HL-60 (cell line): Measurements from ENCODE around the gene COIL.
A peak's percentile ranks its signal among the peaks of the same experiment; 100 is the strongest.

ENCODE experiments used
- DNase-seq, 2 experiments: peaks; one replicate each; pipeline ENCODE4 v3.0.0-alpha.2; 2010 to 2020; ENCODE audit warnings: low read depth in 1 of 2, low spot score in 1 of 2
- H3K27ac ChIP-seq: fragments of 250-450 bp; sonication (Bioruptor Pico); replicated peaks from 2 replicates; pipeline ENCODE4 v1.5.1; 2020; ENCODE audit warnings: mild to moderate bottlenecking, moderate library complexity
- H3K27me3 ChIP-seq: fragments of 250-450 bp; sonication (Bioruptor Pico); 2 replicates; pipeline ENCODE4 v1.5.1; 2021; ENCODE audit warnings: mild to moderate bottlenecking, moderate library complexity; ENCODE audit not compliant: insufficient read depth, poor library complexity, severe bottlenecking
- H3K4me3 ChIP-seq: replicated peaks from 2 replicates; pipeline ENCODE4 v1.5.1; 2011; ENCODE audit warnings: mild to moderate bottlenecking, control low read depth, low read length; ENCODE audit not compliant: insufficient read depth
- CTCF ChIP-seq: IDR thresholded peaks from one replicate; pipeline ENCODE4 v1.5.1; 2011; ENCODE audit warnings: low read length, control low read depth, inconsistent platforms; ENCODE audit not compliant: insufficient read depth
- GABPA ChIP-seq: IDR thresholded peaks from 2 replicates; pipeline ENCODE4 v1.6.1; 2012; ENCODE audit warnings: low read depth
- POLR2AphosphoS5 ChIP-seq: IDR thresholded peaks from 2 replicates; pipeline ENCODE4 v1.6.1; 2012; ENCODE audit warnings: low read depth
- REST ChIP-seq: IDR thresholded peaks from 2 replicates; pipeline ENCODE4 v1.6.1; 2012; ENCODE audit warnings: low read depth; ENCODE audit not compliant: insufficient replicate concordance
- SPI1 ChIP-seq: IDR thresholded peaks from 2 replicates; pipeline ENCODE4 v1.6.1; 2012; ENCODE audit warnings: low read depth, mild to moderate bottlenecking, borderline replicate concordance
- long read RNA-seq: library from polyadenylated mRNA; unstranded; transcript quantifications from one replicate; pipeline ENCODE4 v2.0.0, GENCODE V29; 2020

Gene COIL
- long read RNA-seq, transcript COIL-201 (7 exons, 2,650 nt) = major isoform, 112 of 126 reads
- long read RNA-seq, partial matches to known transcripts = 11 of 126 reads
- long read RNA-seq, other reads (novel, unspliced or antisense) = 3 of 126 reads

- Histone ChIP-seq H3K27ac (peak within 1 kb of the TSS; percentile 96), H3K4me3 (peak within 1 kb of the TSS; percentile 63), H3K27me3 (no peaks in the 10 kb centered on the region)
- TF ChIP-seq REST (no peak), SPI1 (no peak), POLR2AphosphoS5 (peak; percentile 77; the same call in 1 of the 2 replicates), CTCF (peak; percentile 96), GABPA (0 out of 2 replicates have a peak, but pooled peaks have one; percentile 9)
- DNase-seq = peak; percentile 84 to 93
These were observed at the start of gene COIL for GRCh38 chr17:56960596-56961538. Gene COIL, minus strand, starts transcription at chr17:56961050. Its CDS starts 31 bp downstream, at chr17:56961019.

GRCh38 chr17:57010487-57010886 is 49.6 kb upstream of the COIL start:
- Histone ChIP-seq H3K27me3 (no peaks in the 10 kb centered on the region), H3K27ac (no peak overlapping the region), H3K4me3 (no peak overlapping the region)
- no peak for TF ChIP-seq REST
- no peak for TF ChIP-seq SPI1
- TF ChIP-seq GABPA = no peak
- no peak for TF ChIP-seq POLR2AphosphoS5
- no peak for TF ChIP-seq CTCF
- no peak for DNase-seq

- peak in 1 of 2 experiments; percentile 68 for DNase-seq
- no peak for TF ChIP-seq REST
- no peak for TF ChIP-seq POLR2AphosphoS5
- no peak for TF ChIP-seq SPI1
- TF ChIP-seq GABPA = no peak
- TF ChIP-seq CTCF = peak; percentile 89
- no peak overlapping the region for H3K4me3 ChIP-seq
- H3K27me3 ChIP-seq = no peaks in the 10 kb centered on the region
- H3K27ac ChIP-seq = no peak overlapping the region
These were observed 49.0 kb upstream of the COIL start for GRCh38 chr17:57009737-57010445.
